GM18520 (cell line): ENCODE data around the gene PAX5.
"Not testable (repeated sequence)": the region's sequence is repeated elsewhere in the genome, so short reads cannot be mapped to it uniquely, and the experiment has no call there.

ENCODE experiments used
- ATAC-seq: cut with Tn5 transposase; IDR thresholded peaks from one replicate; pipeline ENCODE4 v1.9.1; 2021; ENCODE audit not compliant: unreplicated experiment

Gene PAX5

DNA sequence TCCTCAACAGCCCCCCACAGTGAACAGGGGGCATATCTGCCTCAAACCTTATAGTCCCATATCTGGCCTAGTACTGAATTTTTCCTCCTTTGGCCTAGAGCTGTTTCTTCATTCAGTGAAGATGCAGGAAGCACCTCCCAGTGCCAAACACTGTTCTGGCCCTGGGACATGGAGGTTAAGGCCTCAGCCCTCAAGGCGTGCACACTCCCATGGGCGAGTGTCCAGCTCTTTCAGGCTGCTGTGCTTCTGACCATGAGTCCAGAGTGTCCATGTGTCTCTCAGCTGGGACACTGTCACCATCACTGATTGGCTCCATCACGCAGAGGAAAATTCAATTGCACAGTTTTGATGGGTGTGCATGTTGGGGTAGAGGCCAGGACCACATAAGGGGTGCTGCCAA is 151.5 kb downstream of the PAX5 start:
- no peak for ATAC-seq

DNA sequence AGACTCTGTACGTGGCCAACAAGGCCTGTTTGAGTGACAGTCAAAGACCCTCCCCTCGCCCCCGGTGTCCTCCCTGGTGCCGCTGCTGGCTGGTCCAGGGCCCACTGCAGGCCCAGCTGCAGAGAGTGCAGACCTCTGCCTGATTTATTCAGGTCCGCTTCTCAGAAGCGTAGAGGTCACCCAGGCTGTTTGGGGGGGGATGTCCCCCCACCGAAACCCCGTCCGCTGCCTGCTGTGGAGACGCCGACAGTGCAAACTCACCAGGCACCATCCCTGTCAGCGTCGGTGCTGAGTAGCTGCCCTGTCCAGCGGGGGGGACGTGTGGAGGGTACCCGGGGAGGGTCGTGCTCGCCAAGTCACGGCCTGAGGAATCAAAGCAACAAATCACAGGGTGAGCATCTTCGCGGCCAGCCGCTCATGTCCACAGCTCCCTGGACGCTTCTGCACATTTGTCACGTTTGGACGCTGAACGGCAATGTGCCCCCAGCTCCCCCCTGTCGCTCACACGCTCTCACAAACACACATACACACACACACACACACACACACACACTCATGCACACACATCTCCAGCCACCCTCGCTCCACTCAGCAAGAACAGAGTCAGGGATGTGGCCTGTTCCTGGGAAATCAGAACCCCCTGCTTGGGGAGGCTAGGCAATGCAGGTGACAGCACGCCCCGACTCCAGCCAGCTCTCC is 152.2 kb downstream of the PAX5 start:
- no peak for ATAC-seq

DNA sequence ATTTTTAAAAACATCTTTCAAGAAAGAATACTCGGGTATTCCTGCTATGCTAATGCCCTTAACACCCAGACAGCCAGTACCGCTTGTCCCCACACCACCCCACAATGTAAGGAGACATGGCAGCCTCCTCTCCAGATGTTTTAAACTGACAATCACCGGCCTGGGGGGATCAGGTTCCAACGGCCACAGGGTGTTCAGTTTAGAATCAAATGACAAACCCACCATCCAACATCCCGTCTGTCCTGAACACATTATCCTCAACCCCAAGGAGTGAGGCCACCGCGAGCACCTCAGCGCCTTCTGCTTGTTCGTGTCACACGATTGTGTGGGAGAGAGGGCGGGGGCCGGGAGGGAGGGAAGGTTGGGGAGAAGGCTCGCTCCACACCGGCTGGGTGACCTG is 152.8 kb downstream of the PAX5 start:
- no peak for ATAC-seq

DNA sequence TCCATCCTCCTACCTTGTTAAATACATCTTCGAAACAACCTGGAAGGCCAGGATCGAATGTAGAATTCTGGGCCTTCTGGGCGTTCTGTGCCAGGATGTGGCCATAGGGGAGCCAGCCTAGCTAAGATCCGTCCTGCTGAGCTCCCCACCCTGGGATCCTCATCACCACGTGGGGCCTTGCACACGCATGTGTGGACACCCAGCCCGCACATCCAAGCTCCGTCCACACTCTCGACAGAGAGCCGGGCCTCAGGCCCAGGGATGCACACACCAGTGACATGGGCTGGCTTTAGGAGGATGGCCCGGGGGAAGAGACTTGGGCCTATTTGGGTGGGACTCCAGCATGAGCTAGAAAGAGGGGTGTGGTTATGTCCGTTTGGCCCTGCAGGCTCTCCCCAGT is 154.0 kb downstream of the PAX5 start:
- no peak for ATAC-seq

DNA sequence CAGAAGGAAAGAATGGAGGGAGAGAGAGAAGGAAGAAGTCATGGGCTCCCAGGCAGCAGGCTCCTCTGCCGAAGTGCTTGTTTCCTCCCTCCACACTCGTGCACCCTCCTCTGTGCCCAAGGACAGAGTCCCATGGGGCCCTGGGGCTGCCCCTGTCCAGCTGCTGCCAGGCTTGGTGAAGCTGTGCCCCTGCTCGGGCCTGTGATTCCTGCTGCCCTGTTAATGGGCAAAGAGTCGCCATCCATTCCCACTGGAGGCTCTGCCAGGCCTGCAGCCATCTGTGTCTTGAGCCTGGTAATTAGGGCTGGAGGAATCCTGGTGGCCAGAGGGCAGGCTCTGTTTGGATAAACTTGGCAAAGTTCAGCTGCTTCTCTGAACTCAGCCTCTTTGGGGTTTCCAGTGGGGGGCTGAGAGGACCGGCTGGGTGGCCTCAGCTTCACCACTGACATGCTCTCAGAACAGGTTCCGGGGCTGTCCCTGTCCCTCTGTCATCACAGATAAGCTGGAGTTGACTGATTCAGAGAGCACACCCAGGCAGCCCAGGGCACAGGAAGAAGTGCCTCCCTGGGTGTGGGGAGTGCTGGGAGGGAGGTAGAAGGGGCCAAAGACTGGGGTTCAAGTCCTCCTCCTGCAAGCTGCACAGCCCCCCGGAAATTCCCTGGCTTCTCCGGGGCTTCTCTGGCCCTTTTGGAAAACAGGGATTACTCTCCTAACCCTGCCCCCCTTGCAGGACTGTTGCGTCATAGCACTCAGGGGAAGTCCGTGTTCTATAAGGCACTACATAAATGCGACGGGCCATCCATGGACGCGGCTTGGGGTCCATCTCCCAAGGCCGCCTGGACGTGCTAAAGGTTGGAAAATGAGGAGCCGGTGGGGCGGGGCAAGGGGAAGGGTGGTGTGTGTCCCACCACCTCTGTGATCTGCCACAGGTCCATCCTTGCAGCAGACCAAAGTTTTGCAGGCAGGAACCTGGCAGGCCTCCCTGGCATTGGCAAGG is 154.8 kb downstream of the PAX5 start:
- peak; percentile 82 for ATAC-seq

DNA sequence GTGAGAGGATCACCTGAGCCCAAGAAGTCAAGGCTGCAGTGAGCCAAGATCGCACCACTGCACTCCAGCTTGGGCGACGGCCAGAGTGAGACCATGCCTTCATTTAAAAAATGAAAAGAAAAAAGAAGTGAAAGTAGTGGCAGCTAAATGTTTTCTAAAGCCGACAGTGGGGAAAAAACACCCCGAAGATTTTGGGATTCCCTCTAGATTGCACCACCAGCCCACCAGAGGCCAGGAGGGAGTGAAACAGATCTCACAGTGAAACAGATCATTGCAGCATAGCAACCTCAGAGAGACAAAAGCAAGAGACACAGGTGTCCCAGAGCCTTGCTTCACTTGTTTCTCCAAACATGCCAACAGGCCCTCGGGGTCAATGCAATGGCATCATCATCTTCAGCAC is 156.8 kb downstream of the PAX5 start:
- ATAC-seq = no peak

DNA sequence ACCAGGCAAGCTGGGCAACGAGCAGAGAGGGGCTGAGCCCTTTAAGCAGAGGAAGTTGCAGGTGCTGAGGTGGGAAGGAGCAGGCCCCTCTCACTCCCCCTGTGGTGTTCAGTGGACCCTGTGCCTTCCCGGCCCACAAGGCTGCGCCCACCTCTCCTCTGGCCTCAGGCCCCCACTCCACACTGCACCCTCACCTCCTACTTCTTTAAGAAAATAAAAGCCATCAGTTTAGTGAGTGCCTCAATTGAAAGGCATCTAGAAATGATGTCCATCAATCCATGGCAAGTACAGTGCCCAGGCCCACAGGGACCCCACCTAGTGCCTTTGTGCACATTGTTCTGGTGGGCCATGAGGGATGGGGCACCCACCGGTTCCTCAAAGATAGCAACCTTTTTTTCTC is 158.0 kb downstream of the PAX5 start:
- no peak for ATAC-seq

DNA sequence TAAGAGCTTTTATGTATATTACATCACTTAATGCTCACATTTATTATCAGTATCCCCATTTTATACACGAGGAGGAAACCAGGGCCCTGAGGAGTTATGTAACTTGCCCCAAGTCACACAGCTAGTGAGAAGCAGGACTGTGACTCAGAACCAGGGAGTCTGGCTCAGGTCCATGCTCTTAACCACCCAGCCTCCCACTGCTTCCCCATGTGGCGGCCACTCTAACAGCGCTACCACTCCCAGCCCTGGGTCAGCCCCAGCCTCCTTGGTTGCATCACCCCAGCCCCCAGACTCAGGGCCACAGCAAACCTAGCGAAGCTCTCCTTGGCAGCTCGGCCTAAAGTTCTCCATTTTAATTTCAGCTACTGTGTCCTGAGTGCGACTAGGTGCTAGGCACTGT is 159.1 kb downstream of the PAX5 start:
- no peak for ATAC-seq

DNA sequence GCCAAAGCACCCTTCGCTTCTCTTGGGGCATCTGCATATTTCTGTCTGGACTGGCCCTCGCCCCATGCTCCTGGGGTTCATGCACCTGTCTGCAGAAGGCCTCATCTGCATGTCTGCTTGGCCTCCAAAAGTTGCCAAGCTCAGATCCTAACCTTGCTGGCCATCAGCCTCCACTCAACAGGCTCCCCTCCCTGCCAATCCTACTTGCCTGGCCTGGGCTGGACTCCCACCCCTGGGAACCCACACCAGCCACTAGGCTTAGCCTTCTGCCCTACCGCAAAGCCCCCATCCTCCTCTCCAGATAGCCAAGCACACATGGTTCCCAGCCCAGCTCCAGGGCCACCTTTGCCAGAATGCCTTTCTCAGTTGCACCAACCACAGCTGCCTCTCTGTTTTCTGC is 159.8 kb downstream of the PAX5 start:
- no peak for ATAC-seq

DNA sequence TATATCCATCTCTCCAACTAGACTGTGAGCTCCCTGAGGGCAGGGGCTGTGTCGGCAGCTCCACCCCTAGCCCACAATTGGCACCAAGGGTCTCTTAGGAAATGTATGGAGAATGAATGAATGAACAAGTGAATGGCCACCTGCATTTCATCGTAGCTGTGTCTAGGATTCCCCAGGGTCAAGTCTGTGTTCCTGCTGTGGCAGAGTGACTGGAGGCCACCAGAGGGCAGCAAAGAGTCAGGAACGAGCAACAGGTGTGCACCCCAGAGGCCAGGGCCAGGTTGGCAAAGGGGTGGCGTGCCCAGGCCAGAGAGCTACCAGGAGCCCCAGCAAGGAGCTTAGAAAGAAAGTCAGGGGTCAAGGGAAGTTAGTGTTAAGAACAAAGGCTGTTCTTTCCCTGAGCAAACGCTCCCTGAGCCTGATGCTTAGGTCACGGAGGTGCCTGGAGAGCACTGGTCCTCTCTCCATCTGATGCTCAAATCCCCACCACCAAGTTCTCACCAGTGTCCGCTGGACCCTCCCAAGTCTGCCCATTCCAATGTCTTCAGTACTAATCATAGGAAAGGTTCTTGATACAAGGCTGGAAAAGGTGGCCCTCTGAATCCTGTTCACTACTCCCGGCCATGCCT is 160.7 kb downstream of the PAX5 start:
- no peak for ATAC-seq

DNA sequence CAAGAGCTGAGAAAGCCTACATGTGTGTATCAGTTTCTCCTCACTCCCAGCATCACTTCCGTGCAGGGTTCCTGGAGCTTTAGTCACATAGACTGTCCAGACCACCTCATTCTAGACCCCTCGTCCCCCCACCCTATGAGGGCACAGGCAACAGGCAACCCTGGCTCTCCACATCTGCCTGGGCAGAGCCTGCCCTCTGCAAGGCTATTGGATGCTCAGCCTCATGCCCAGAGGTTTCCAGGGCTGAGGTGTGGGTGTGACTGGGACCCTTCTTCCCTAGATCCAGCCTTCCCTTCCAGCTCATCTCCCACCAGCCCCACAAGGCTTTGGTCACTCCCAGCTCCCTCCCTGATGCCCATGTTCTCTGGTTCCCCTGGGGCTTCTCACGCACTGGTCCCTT is 161.4 kb downstream of the PAX5 start:
- no peak for ATAC-seq

DNA sequence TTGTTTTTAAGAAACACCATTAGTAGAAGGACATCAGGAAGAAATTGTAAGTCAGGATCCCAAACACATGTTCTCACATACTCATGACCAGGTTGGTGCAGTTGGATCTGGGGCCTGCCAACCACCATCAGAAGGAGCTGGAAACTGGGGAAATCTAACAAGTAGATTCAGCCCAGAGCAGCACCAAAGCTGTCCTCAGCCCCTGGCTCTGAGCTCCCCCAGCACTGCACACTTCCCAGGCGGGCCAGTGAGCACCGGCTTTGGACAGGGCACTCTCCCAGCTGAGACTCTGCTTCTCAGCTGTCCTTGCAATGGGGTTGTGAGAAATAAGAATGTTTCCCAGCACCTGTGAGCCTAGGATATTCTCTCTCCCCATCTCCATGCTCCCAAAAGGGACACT is 162.5 kb downstream of the PAX5 start:
- no peak for ATAC-seq

DNA sequence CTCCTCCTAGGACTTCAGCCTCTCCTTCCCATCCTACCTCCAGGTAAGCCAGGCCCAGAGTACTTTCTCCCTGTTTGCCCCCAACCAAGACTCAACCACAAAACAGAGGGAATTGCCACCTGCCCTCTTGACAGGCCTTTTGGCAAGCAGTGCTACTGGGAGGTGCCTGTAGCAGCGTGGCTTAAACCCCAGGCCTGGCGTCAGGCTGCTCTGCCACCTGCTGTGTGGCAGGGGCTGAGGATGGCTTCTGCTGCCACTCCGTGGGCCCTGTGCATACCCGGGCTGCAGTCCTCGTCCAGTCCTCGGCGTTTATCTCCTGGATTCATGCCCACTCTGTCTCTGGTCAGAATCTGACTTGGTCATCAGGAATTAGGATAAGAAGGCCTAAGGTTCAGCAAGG is 163.1 kb downstream of the PAX5 start:
- ATAC-seq = no peak

DNA sequence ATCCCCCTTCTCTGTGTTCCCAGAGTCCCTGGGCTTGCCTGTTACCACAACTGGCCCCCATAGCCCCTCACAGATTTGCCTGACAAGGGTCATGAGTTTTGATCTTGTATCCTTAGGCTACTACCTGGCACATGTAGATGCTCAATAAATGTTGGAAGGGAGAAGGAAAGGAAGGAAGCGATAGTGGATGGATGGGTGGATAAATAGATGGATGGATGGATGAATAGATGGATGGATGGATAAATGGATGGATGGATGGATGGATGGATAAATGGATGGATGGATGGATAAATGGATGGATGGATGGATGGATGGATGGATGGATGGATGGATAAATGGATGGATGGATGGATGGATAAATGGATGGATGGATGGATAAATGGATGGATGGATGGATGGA is 164.5 kb downstream of the PAX5 start:
- not testable (repeated sequence) for ATAC-seq

DNA sequence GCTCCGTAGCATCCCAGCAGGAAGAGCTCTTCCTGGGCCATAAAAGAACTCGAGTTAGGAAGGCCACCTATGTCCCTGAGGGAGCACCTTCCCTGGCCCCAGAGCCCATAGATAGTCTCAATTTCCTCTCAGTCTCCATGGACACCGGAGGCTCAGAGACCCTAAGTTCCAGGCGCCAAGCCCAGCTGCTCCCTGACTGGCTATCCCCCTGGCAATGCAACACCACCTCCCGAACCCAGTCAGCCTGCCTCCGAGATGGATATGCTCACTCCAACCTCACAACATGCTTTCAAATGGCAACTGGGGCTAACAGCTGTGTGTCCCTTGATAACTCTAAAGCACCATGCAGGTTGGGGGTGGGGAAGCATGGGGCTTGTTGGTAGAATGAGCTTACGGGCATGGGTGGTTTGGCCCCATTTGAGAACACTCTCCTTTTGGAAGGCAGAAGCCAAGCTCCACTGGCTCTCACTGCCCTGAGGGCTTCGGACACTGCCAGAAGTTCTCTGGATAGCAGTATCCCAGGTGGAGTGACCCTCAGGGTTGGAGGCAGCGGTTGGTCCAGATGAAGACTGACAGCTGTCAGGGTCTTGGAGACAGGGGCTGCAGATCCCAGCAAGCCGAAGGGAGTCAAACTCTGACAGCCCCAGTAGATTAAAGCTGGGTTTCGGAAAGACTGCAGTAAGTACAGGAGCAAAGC is 165.3 kb downstream of the PAX5 start:
- ATAC-seq = no peak

DNA sequence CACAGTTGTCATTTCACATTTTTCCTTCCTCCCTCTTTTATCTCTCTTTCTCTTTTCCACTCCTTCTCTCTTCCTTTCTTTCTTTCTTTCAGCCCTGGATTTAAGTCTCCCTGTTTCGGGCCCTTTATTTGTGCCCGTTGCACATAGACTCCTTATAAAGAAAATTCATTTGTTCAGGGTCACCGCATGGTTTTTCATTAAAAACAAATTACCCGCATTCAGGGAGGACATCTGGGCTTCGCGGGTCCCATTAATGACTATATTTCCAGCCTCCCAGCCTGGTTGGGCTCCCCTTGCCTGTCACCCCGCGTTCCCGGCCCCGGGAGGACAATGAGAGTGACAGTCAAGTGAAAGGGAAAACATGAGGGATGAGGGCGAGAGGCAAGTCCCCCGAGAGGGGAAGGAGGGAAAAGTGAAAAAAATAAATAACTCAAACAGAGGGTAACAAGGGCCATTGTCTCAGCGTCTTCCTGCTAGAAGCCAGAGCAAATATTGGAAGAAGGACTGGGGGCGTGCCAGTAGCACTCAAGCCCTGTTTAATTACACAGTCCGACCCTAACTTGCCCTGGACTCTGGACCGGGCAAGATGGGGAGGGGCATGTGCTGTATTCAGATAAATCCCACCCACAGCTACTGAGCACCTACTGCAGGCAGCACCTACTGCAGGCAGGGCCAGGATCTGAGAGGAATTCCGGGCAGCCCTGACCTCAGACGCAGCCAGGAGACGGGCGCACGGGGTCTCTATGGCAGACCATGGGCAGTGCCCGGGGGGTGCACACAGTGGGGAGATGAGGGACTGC is 166.2 kb downstream of the PAX5 start:
- ATAC-seq = no peak

DNA sequence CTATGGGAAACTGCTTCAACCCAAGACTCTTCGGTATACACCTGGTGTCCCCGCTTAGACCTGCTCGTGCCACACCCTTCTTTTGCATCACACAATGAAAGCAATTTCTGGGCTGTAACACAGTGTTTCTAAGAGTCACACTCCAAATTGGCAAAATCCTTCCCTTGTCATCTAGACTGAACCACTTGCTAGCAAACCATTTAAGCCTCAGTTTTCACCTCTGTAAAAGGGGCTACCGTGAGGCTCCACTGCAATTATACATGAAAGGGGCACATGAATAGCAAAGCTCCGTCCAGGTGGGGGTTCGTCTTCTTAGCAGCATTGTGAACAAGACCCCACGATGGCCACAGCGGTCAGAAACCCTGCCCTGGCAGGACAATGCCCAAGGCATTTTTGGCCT is 166.8 kb downstream of the PAX5 start:
- no peak for ATAC-seq

DNA sequence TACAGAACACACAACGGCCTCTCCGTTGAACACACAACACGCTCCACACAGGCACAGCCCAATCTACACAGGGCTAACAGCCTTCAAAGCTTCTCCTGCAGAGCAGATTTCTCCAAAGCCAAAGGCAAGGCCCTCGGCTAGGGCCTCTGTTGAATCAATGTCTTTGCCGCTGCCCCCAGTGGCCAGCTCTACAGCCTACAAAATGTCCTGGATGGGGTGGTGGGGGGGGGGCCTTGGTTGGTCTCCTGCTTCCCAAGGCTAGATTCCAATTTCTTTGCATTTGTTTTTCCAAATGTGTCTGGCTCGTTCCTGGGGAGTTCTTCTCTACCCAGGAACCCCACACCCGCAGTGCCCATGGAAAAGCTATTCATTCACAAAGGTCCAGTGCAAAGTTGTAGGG is 167.2 kb downstream of the PAX5 start:
- ATAC-seq = no peak

DNA sequence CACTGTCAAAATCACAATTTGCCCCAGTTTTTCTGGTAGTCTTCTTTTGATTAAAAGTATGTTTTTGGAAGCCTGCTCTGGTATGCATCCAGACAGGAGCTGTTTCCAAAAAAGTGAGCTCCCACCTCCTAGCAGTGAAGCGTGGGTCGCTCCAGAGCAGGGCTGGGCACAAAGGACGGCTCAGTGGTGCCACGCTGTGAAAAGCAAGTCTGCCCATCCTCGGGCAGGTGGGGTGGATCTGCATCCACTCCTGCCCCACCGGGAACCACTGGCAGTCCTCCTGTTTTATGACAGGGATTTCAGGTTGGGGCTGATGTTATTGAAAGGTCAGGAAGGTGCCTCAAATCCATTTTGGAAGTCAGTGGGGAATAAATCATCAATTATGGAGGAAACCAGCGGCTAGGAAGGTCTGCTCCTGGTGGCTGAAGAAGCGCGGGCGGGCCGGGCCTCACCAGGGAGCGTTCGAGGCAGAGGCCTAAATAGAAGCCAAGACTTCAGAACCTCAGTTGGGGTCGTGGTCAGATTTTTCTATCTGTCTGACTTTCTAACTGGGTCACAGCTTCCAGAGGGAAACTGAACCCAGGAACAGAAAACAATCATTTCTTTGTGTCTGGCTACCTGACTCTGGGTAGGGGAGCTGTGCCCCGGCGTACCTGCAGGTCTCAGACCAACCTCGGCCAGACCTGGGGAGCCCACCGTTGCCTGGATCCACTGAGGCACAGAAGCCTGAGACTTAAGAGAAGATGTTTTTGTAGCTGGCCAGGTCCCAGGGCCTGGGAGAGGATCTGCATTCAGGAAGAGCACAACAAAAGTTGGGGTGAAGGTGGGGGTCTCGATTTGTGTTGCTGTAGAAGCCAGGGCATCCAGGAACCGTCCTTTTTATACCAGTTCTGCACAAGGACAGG is 168.1 kb downstream of the PAX5 start:
- ATAC-seq = no peak
